ENCODE data around the gene SCG5.
A peak's percentile ranks its signal among the peaks of the same experiment; 100 is the strongest.

SCG5 gene

GRCh38 chr15:32718821-32719716 is 77.6 kb downstream of the SCG5 start:
- peak in 12 of 58 donors; percentile 8 to 49 (median 22) for DNase-seq

DNA sequence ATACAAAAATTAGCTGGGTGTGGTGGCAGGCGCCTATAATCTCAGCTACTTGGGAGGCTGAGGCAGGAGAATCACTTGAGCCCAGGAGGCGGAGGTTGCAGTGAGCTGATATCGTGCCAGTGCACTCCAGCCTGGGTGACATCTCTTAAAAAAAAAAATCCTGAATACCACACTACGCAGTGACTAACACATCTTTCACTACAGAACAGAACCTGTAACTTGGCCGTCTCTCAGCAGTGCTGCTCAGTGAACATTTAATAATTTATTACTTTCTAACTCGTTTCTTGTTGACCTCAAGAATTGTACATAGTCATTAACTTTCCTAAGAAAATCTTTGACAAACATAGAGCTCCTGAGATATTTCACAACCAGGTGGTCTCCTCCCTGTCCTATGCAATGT is 80.1 kb downstream of the SCG5 start:
- no peak for DNase-seq

DNA sequence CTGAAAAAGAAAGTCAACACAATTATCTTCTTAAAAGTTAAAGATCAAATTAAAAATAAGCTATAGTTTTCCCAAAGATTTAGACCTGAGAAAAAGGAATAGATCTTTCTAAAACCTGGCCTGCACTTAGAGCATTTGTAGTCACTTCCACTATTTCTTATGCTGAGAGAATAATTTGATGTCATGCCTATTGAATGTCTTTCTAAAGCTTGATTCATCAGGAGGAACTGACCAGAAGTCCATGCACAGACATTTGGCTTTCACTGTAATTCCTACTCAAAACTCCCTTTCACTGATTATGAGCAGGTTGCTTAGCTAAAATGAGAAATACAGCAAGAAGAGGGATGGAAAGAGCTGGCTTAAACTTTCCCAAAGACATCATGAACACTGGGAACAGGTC is 80.6 kb downstream of the SCG5 start:
- DNase-seq: no peak

- DNase-seq: no peak
Observed at GRCh38 chr15:32723171-32723948, 81.8 kb downstream of the SCG5 start.

- DNase-seq: no peak
Observed at GRCh38 chr15:32729700-32730395, 88.3 kb downstream of the SCG5 start.

- no peak for DNase-seq
Observed at GRCh38 chr15:32730677-32731654, 89.5 kb downstream of the SCG5 start.

DNA sequence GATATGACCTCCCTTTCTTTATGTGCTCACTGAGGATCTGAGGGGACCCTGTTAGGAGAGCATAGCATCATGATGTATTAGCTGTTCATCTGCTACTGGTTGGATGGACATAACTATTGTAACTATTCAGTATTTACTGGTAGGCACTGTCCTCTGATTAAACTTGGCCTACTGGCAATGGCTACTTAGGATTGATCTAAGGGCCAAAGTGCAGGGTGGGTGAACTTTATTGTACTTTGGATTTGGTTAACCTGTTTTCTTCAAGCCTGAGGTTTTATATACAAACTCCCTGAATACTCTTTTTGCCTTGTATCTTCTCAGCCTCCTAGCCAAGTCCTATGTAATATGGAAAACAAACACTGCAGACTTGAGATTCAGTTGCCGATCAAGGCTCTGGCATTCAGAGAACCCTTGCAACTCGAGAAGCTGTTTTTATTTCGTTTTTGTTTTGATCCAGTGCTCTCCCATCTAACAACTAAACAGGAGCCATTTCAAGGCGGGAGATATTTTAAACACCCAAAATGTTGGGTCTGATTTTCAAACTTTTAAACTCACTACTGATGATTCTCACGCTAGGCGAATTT is 91.2 kb downstream of the SCG5 start:
- DNase-seq: no peak

- no peak for DNase-seq
Observed at GRCh38 chr15:32733281-32733680, 91.8 kb downstream of the SCG5 start.

DNA sequence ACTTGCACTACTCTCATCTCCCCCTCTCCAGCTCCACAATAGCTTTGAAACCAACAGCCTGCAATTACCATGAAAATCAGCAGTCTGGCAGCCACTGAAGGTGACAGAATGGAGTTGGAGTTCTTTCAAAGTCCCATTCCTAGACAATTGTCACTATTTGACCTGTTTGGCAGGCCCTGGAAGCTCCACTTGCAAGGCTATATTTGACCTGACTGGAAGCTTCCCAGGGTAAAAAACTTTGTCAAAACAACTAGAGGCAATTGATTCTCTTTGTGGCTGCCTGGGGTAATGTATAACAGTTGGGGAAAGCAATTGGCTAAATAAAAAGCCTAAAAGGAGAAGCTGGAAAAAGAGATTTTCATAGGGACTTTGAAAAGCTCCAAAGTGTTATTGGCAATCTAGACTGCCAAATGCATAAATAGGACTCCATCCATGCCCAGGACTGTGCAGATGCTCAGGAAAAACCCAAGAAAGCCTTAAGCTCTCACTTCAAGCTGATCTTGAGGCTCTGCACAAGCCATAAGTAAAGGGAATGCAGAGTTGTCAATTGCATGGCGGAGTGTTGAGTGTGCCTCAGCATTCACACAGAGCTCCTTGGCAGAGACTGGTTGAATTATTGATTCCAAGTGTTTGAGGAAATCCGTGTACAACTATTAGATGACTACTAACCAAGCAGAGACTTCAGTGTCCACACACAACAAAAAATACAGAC is 94.6 kb downstream of the SCG5 start:
- DNase-seq: peak in 4 of 58 donors; percentile 4 to 31 (median 31)

DNA sequence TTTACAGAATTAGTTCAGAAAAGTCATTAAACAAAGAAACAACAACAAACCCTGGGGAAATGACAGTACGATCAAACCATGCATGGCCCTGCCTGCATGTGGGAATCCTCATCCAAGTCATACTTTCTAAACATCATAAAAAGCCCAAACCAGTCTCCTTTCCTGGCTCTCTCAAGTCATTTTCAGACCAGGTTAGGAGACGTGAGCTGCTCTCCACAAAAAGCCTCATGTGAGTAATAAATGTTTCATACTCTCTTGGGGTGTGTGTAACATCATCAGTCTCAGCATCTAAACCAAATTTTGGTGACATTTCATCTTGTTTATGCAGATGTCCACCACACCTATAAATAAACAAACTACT is 95.2 kb downstream of the SCG5 start:
- no peak for DNase-seq

DNA sequence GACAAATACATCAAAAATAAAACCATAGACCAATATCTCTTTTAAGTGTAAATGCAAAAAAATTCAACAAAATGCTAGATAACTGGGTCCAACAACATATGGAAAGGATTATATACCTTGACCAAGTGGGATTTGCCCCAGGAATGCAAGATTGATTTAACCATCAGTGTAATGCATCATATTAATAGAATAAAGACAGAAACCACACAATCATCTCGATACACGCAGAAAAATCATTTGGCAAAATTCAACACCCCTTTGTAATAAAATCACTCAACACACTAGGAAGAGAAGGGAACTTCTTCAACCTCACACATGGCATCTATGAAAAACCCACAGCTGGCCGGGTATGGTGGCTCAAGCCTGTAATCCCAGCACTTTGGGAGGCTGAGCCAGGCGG is 95.8 kb downstream of the SCG5 start:
- no peak for DNase-seq

DNA sequence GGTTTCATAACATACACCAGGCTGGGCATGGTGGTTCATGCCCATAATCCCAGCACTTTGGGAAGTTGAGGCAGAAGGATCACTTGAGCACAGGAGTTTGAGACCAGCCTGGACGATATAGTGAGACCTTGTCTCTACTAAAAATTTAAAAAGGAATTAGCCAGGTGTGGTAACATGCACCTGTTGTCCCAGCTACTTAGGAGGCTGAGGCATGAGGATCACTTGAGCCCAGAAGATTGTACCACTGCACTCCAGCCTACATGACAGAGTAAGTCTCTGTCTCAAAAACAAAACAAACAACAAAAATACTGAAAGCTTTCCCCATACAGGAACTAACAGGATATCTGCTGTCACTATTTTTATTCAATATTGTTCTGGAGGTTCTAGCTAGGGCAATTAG is 97.2 kb downstream of the SCG5 start:
- DNase-seq: no peak

GRCh38 chr15:32739522-32740063 is 98.1 kb downstream of the SCG5 start:
- DNase-seq: no peak

DNA sequence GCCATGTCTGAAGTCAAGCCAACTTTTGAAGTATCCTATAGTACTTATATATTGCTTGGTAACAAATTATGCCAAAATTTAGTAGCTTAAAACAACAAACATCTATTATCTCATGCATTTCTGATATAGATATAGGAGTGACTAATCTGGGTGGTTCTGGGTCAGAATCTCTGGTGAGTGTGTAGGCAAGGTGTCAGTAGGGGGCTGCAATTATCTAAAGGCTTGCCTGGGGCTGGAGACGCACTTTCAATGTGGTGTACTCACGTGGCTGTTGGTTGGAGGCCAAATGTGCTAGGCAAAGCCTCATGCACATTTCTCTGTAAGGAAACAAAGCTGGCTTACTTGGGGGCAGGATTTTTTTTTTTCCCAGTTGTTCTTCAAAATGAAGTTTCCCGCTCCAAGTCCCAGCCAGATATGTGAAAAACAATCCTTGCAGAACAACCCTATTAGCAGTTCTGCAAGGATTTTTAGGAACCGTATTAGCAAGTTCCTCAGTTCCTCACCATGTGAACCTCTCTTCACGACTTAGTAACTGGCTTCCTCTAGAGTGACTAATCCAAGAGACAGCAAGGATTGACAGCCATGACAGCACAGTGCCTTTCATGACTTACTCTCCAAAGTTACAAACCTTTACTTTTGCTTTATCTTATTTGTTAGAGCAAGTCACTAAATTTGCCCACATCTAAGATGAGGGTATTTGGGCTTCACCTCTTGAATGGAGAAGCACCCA is 102.1 kb downstream of the SCG5 start:
- DNase-seq: no peak

DNA sequence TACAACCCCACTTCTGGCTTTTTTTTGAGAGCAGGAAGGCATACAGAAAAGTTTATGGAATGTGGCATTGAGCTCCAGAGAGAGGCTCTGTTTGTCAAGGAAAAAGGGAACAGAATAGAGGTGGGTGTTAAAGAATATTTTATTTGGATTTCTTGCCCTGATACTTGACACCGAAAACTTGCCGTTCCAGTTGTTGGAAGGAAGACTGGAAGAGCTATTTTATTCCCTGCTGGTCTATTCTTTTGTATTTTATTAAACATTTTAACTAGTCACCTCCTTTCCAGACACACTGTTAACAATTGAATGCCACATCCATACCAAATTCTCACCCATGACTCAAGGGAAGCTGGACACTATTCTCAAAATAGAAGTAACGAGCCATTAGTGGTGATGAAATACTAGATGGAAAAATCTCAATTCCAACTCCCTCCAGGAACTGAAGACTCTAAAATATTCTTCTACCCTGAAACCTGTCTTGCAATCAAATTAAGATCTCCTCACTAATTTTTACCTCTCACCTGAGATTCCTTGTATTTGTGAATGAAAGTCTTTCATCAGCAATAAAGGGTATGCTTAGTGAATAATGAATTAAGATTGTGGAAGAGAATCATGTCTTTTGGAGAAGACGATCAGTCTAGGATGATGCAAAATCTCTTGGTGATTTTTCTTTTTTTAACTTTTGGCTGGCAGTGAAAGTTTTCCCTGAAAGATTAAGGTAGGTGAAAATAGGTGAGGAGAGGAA is 104.8 kb downstream of the SCG5 start:
- DNase-seq: no peak

Data from anterior cingulate cortex (tissue), 58 donors.